H1 (cell line): ENCODE measurements around the gene GLIS2. TPM values are rescaled to one million over a fixed set of nuclear protein-coding genes. Genes with fewer than 3 reads are reported as not detected.

Experiments
- CTCF ChIA-PET: fragments of 300-600 bp; sonication (Branson Sonifier 250); formaldehyde crosslinking; loops from one replicate; lab custom pipeline; 2021; ENCODE audit not compliant: partially characterized antibody; lab: Charles Lee
- POLR2A ChIA-PET: fragments of 300-600 bp; sonication (Branson Sonifier 250); formaldehyde crosslinking; loops from one replicate; lab custom pipeline; 2021; ENCODE audit warnings: inconsistent platforms; ENCODE audit not compliant: partially characterized antibody; lab: Charles Lee
- DNase-seq, 2 experiments: peaks; one replicate each; pipeline versions ENCODE4 v3.0.0 to v3.0.0-alpha.2; 2010 to 2022; ENCODE audit warnings: low spot score in 2 of 2, low read depth in 1 of 2, mixed read lengths in 1 of 2
- FAIRE-seq: peaks from 2 replicates; lab custom pipeline; 2011; peaks lifted over from hg19 to GRCh38; lab: Jason Lieb, UNC
- H2AFZ ChIP-seq: 2 replicates; pipeline ENCODE4 v1.8.1; 2012; ENCODE audit warnings: low read length, inconsistent platforms
- H2AK5ac ChIP-seq: 2 replicates; pipeline ENCODE4 v1.6.1; 2013; ENCODE audit warnings: low read depth, low read length
- H2BK120ac ChIP-seq: replicated peaks from 2 replicates; pipeline ENCODE3; 2013; ENCODE audit warnings: low read depth, low read length, inconsistent platforms
- H2BK12ac ChIP-seq: 2 replicates; pipeline ENCODE4 v1.6.1; 2013; ENCODE audit warnings: low read depth, low read length
- H2BK15ac ChIP-seq: 2 replicates; pipeline ENCODE4 v1.6.1; 2013; ENCODE audit warnings: low read length
- H2BK20ac ChIP-seq: 2 replicates; pipeline ENCODE4 v1.6.1; 2013; ENCODE audit warnings: low read length
- H2BK5ac ChIP-seq: 2 replicates; pipeline ENCODE4 v1.6.1; 2013; ENCODE audit warnings: low read depth, low read length
- H3K14ac ChIP-seq: 2 replicates; pipeline ENCODE4 v1.6.1; 2013; ENCODE audit warnings: inconsistent platforms; ENCODE audit not compliant: insufficient read length
- H3K18ac ChIP-seq: 2 replicates; pipeline ENCODE4 v1.6.1; 2013; ENCODE audit warnings: low read length; ENCODE audit errors: extremely low read depth
- H3K23ac ChIP-seq: 2 replicates; pipeline ENCODE4 v1.6.1; 2013; ENCODE audit warnings: inconsistent platforms; ENCODE audit not compliant: insufficient read length
- H3K23me2 ChIP-seq: 2 replicates; pipeline ENCODE4 v1.6.1; 2013; ENCODE audit warnings: low read depth, low read length
- H3K27ac ChIP-seq: 2 replicates; pipeline ENCODE4 v1.6.1; 2011; ENCODE audit warnings: low read depth, low read length, inconsistent platforms
- H3K27me3 ChIP-seq, 4 experiments: replicated peaks in 1 of 4; 1 replicate in 1 of 4; 2 replicates in 3 of 4; pipeline versions ENCODE4 v1.6.1 to v1.8.1; 2011 to 2013; ENCODE audit warnings: low read length in 3 of 4, mild to moderate bottlenecking in 3 of 4, inconsistent platforms in 2 of 4, mixed read lengths in 2 of 4, moderate library complexity in 1 of 4; ENCODE audit not compliant: control insufficient read depth in 3 of 4, insufficient read depth in 3 of 4; ENCODE audit errors: extremely low read depth in 1 of 4
- H3K36me3 ChIP-seq, 4 experiments: 2 replicates each; pipeline versions ENCODE4 v1.6.1 to v1.8.1; 2011 to 2013; ENCODE audit warnings: mild to moderate bottlenecking in 4 of 4, low read length in 3 of 4, moderate library complexity in 2 of 4, control low read depth in 1 of 4, inconsistent platforms in 1 of 4; ENCODE audit not compliant: insufficient read depth in 4 of 4, control insufficient read depth in 2 of 4
- H3K4ac ChIP-seq: replicated peaks from 2 replicates; pipeline ENCODE3; 2013; ENCODE audit warnings: low read length, low read depth, mixed read lengths, inconsistent platforms; ENCODE audit not compliant: insufficient read length
- H3K4me1 ChIP-seq, 4 experiments: replicated peaks in 1 of 4; 1 replicate in 1 of 4; 2 replicates in 3 of 4; pipeline versions ENCODE4 v1.6.1 to v1.8.1; 2011 to 2013; ENCODE audit warnings: low read length in 3 of 4, inconsistent platforms in 2 of 4, mixed read lengths in 1 of 4; ENCODE audit not compliant: insufficient read depth in 4 of 4, control insufficient read depth in 3 of 4
- H3K4me2 ChIP-seq, 2 experiments: 2 replicates each; pipeline versions ENCODE4 v1.6.1 to v1.8.1; 2011 to 2013; ENCODE audit warnings: low read depth in 2 of 2, low read length in 2 of 2, control low read depth in 1 of 2, inconsistent platforms in 1 of 2, mild to moderate bottlenecking in 1 of 2; ENCODE audit not compliant: insufficient read depth in 1 of 2
- H3K4me3 ChIP-seq, 4 experiments: fragments of 200-600, 300-600 bp in 1 of 4; sonication (generic), shearing (Covaris generic), sonication (Bioruptor Twin) in 1 of 4; 2 replicates each; pipeline versions ENCODE4 v1.5.1 to v1.8.1; 2011 to 2016; ENCODE audit warnings: low read length in 4 of 4, low read depth in 3 of 4, control low read depth in 2 of 4, inconsistent platforms in 2 of 4, mild to moderate bottlenecking in 2 of 4, mixed read lengths in 1 of 4, moderate library complexity in 1 of 4; ENCODE audit not compliant: insufficient read depth in 2 of 4; ENCODE audit errors: extremely low read depth in 1 of 4
- H3K56ac ChIP-seq: replicated peaks from 2 replicates; pipeline ENCODE3; 2013; ENCODE audit warnings: low read depth, mild to moderate bottlenecking, mixed read lengths, low read length, inconsistent platforms; ENCODE audit not compliant: insufficient read length
- H3K79me1 ChIP-seq: 2 replicates; pipeline ENCODE4 v1.6.1; 2013; ENCODE audit warnings: low read depth, low read length, control low read depth
- H3K79me2 ChIP-seq, 2 experiments: 2 replicates each; pipeline versions ENCODE4 v1.6.1 to v1.8.1; 2012 to 2013; ENCODE audit warnings: low read length in 2 of 2, mild to moderate bottlenecking in 2 of 2, inconsistent platforms in 1 of 2; ENCODE audit not compliant: insufficient read depth in 2 of 2, control insufficient read depth in 1 of 2
- H3K9ac ChIP-seq, 4 experiments: replicated peaks in 1 of 4; 1 replicate in 1 of 4; 2 replicates in 3 of 4; pipeline versions ENCODE4 v1.6.1 to v1.8.1; 2011 to 2013; ENCODE audit warnings: low read depth in 3 of 4, low read length in 3 of 4, control low read depth in 2 of 4, mild to moderate bottlenecking in 2 of 4, moderate library complexity in 2 of 4, inconsistent platforms in 1 of 4; ENCODE audit errors: extremely low read depth in 1 of 4
- H3K9me3 ChIP-seq, 2 experiments: 2 replicates each; pipeline versions ENCODE4 v1.6.1 to v1.8.1; 2012 to 2013; ENCODE audit warnings: mild to moderate bottlenecking in 2 of 2, moderate library complexity in 2 of 2, control low read depth in 1 of 2, inconsistent platforms in 1 of 2, low read depth in 1 of 2, low read length in 1 of 2, mixed read lengths in 1 of 2; ENCODE audit not compliant: insufficient read depth in 2 of 2
- H4K20me1 ChIP-seq, 2 experiments: replicated peaks in 1 of 2; 2 replicates each; pipeline versions ENCODE3 to v1.8.1; 2011 to 2013; ENCODE audit warnings: inconsistent platforms in 2 of 2, low read length in 2 of 2, mild to moderate bottlenecking in 1 of 2; ENCODE audit not compliant: insufficient read depth in 2 of 2, control insufficient read depth in 1 of 2
- H4K5ac ChIP-seq: 2 replicates; pipeline ENCODE4 v1.6.1; 2013; ENCODE audit warnings: low read length, low read depth, mixed read lengths, inconsistent platforms; ENCODE audit not compliant: insufficient read length
- H4K8ac ChIP-seq: 2 replicates; pipeline ENCODE4 v1.8.0; 2013; ENCODE audit warnings: mild to moderate bottlenecking, moderate library complexity, low read length, inconsistent platforms; ENCODE audit not compliant: insufficient read depth; ENCODE audit errors: extremely low read depth
- H4K91ac ChIP-seq: replicated peaks from 2 replicates; pipeline ENCODE3; 2013; ENCODE audit warnings: low read length, mixed read lengths, inconsistent platforms; ENCODE audit not compliant: insufficient read length
- SP1 ChIP-seq: IDR thresholded peaks from 2 replicates; pipeline ENCODE4 v1.6.1; 2011; ENCODE audit warnings: low read depth, low read length
- WGBS, 2 experiments: shearing (Covaris generic) in 1 of 2; methylation state at CpG; one replicate each; pipeline versions ENCODE4 v1.1.6 to v1.1.7; 2013 to 2015; ENCODE audit warnings: low lambda C conversion rate in 2 of 2, mixed read lengths in 2 of 2, inconsistent platforms in 1 of 2, low coverage in 1 of 2, missing lambda C conversion rate in 1 of 2; ENCODE audit not compliant: insufficient replicate concordance in 2 of 2, insufficient coverage in 1 of 2, insufficient read length in 1 of 2; ENCODE audit errors: extremely low coverage in 1 of 2, missing lambda C conversion rate in 1 of 2; 5-methylcytosine and 5-hydroxymethylcytosine counted together
- polyA plus RNA-seq, 7 experiments: library from polyadenylated mRNA; depleted of rRNA in 3 of 7; stranded (reverse) in 5 of 7; unstranded in 2 of 7; fragments of >200 nt in 5 of 7; fragments of 200-250 nt in 2 of 7; gene quantifications; 1 replicate in 5 of 7; 2 replicates in 1 of 7; 4 replicates in 1 of 7; pipeline versions ENCODE4 v1.2.1 to v1.2.3, GENCODE V29; 2011 to 2013; ENCODE audit warnings: missing spikeins in 2 of 7, mixed read lengths in 2 of 7
- total RNA-seq: library from RNA; stranded (reverse); fragmentation: NEBNext Ultra II Directional; extraction: Animal tissue kit (Norgen Biotek cat#: 25700); gene quantifications from 2 replicates; pipeline ENCODE4 v1.2.1, GENCODE V29; 2021

Gene GLIS2
- total and polyA plus RNA-seq, 2 of the 8 experiments (the other 6 are each of a cell fraction or from before 2014, with no cell fraction given) = 4.3 to 17.4 TPM

DNA sequence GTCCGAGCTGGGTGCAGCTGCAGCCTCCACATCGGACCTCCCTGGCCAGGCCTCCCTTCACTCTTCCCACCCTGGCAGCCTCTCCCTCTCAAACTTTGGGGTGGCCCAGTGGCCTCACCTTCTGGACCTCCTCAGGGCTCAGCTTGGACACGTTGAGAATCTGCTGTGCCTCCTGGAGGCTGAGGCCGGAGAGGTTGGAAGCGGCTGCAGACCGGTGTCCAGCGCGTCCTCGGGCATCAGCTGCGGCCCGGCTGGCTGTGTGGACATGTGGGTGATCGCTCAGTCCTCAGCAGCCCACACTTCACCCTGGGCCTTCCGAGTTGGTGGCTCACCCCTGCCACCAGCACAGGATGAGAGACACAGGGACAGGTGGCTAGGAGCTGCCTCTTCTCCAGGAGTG, 25.4 kb downstream of the GLIS2 start:
- no peak overlapping the region for H3K4me2 ChIP-seq
- H3K14ac ChIP-seq = no peak overlapping the region
- H3K4me1 ChIP-seq = no peaks in the 10 kb centered on the region; a peak in 1 of 7 replicates
- WGBS, 2 experiments = 95% methylated on average over 13 of the region's 13 CpGs; no CpG with 5 or more reads in 1 of the 2 experiments
- peaks cover 0 to 28% of the 10 kb centered on the region in 2 experiments; a peak in 3 of 4 replicates for H3K79me2 ChIP-seq
- no peak overlapping the region for H2AFZ ChIP-seq
- H3K36me3 ChIP-seq = peaks cover 0 to 23% (median 6%) of the 10 kb centered on the region in 4 experiments; a peak in 5 of 8 replicates
- H3K4me3 ChIP-seq = no peak overlapping the region
- H2BK20ac ChIP-seq = no peak overlapping the region
- no peaks in the 10 kb centered on the region for H3K27me3 ChIP-seq
- CTCF ChIA-PET = interaction anchor here (0.7 to 17.1 kb wide), 15 partner anchors 9 to 358 kb away, joined by 3 to 211 read pairs (median 7); no protein-coding TSS in a partner anchor
- no peak overlapping the region for H3K27ac ChIP-seq
- no peak overlapping the region for H3K4ac ChIP-seq
- H2BK12ac ChIP-seq = no peak overlapping the region
- H2BK15ac ChIP-seq = no peak overlapping the region
- peaks cover 22 to 24% of the 10 kb centered on the region in 2 experiments for H4K20me1 ChIP-seq
- no peak overlapping the region for H4K91ac ChIP-seq
- DNase-seq (no peak), FAIRE-seq (no peak)
- H2AK5ac ChIP-seq = no peak overlapping the region
- no peak for TF ChIP-seq SP1
- no peak overlapping the region for H3K23ac ChIP-seq
- no peak overlapping the region for H2BK120ac ChIP-seq
- H3K9ac ChIP-seq = no peak overlapping the region; a peak in 1 of 7 replicates
- POLR2A ChIA-PET = interaction anchor here (0.9 to 16.2 kb wide), 4 partner anchors 8 to 66 kb away, joined by 3 to 154 read pairs (median 15); partner anchors contain the start of gene PAM16
- H3K23me2 ChIP-seq = no peaks in the 10 kb centered on the region; the same call in 1 of the 2 replicates
- H3K18ac ChIP-seq = no peak overlapping the region
- peaks cover 5 to 6% of the 10 kb centered on the region in 2 experiments; a peak in 1 of 4 replicates for H3K9me3 ChIP-seq
- H4K5ac ChIP-seq = no peak overlapping the region
- peaks cover 9% of the 10 kb centered on the region for H3K79me1 ChIP-seq
- H3K56ac ChIP-seq = no peak overlapping the region
- H2BK5ac ChIP-seq = no peak overlapping the region
- H4K8ac ChIP-seq = no peak overlapping the region
